PC-3 (cell line): ENCODE data around the gene ANK3.

Source experiments
- CTCF ChIP-seq: fragments of 300-600 bp; sonication (generic); conservative IDR thresholded peaks from 2 replicates; pipeline ENCODE4 v1.5.1; 2017; ENCODE audit warnings: antibody characterized with exemption, low read depth, mild to moderate bottlenecking, low read length
- EZH2phosphoT487 ChIP-seq: fragments of 300-600 bp; sonication (generic); IDR thresholded peaks from 2 replicates; pipeline ENCODE4 v1.6.1; 2018; ENCODE audit warnings: mild to moderate bottlenecking, antibody characterized with exemption, low read length, borderline replicate concordance

GRCh38 chr10:60414877-60415585 lies 25.4 kb upstream of the ANK3 start:
- TF ChIP-seq CTCF, result no peak
- TF ChIP-seq EZH2phosphoT487, result no peak
